ENCODE measurements around the gene HLTF. TPM values are rescaled to one million over a fixed set of nuclear protein-coding genes. Genes with fewer than 3 reads are reported as not detected.

The HLTF gene
- total and polyA plus RNA-seq, 2 of the 13 experiments (the other 11 are each of a cell fraction or from before 2014, with no cell fraction given): 12.0 to 22.9 TPM

GRCh38 chr3:149129326-149130205, 43.2 kb upstream of the HLTF start, which contains the start of gene HPS3 (continued):
- 0 out of 2 replicates have a peak, but pooled peaks have one; percentile 20 for TF ChIP-seq ZBTB2 (CRISPR knock-in tag; IDR thresholded peaks at IDR 0.05; ENCODE audit: low read depth)
- TF ChIP-seq MED13 (CRISPR knock-in tag; IDR thresholded peaks at IDR 0.05): peak; percentile 72; the same call in 1 of the 2 replicates
- TF ChIP-seq KAT8 (CRISPR knock-in tag; IDR thresholded peaks at IDR 0.05): peak; percentile 82
- TF ChIP-seq ZNF891 (CRISPR knock-in tag; IDR thresholded peaks at IDR 0.05): peak; percentile 20; the same call in 1 of the 2 replicates
- no peak for TF ChIP-seq PAWR (CRISPR knock-in tag; IDR thresholded peaks at IDR 0.05; ENCODE audit: borderline replicate concordance)
- no peak; the same call in 1 of the 2 replicates for TF ChIP-seq ZBTB25 (CRISPR knock-in tag; IDR thresholded peaks at IDR 0.05)
- no peak; the same call in 1 of the 2 replicates for TF ChIP-seq ZHX1 (CRISPR knock-in tag; IDR thresholded peaks at IDR 0.05; ENCODE audit: low read depth)
- peak; percentile 74; the same call in 1 of the 2 replicates for TF ChIP-seq ARID5B (CRISPR knock-in tag; IDR thresholded peaks at IDR 0.05)
- TF ChIP-seq NR1H2 (CRISPR knock-in tag; IDR thresholded peaks at IDR 0.05; ENCODE audit: borderline replicate concordance, low read depth): no peak
- peak; percentile 86 for TF ChIP-seq ATF7-NPFF (CRISPR knock-in tag; IDR thresholded peaks at IDR 0.05; ENCODE audit: low read depth)
- TF ChIP-seq ZFP37 (CRISPR knock-in tag; IDR thresholded peaks at IDR 0.05; ENCODE audit: borderline replicate concordance): no peak
- peak; percentile 92; the same call in 1 of the 2 replicates for TF ChIP-seq BATF2 (CRISPR knock-in tag; IDR thresholded peaks at IDR 0.05)
- TF ChIP-seq ZKSCAN5 (CRISPR knock-in tag; IDR thresholded peaks at IDR 0.05): no peak
- TF ChIP-seq JUND (CRISPR knock-in tag; IDR thresholded peaks at IDR 0.05): peak; percentile 9; the same call in 1 of the 2 replicates
- peak; percentile 41; the same call in 1 of the 2 replicates for TF ChIP-seq RXRB (CRISPR knock-in tag; IDR thresholded peaks at IDR 0.05; ENCODE audit: borderline replicate concordance)
- TF ChIP-seq TCF7 (IDR thresholded peaks at IDR 0.05; ENCODE audit: low read depth): peak; percentile 45; the same call in 1 of the 2 replicates
- TF ChIP-seq ZNF317 (CRISPR knock-in tag; IDR thresholded peaks at IDR 0.05): peak; percentile 82
- peak; percentile 97 for TF ChIP-seq KLF12 (CRISPR knock-in tag; IDR thresholded peaks at IDR 0.05; ENCODE audit: borderline replicate concordance)
